ENCODE results near the gene TRIM24.

The TRIM24 gene

DNA sequence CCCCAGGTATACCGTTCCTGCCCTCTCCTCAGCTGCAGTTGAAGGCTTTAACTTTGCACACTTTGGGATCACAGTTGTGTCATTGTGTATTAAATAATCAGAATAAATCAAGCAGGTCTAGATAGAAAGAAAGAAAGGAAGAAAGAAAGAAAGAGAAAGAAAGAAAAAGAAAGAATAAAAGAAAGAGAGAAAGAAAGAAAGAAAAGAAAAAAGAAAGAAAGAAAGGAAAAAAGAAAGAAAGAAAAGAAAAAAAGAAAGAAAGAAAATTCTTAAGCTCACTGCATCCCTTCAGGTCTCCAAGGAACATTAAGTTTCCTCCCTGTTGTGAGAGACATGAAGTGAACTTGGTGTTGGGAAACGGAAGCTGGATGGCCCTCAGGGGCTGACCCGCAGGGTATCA is 17.2 kb upstream of the TRIM24 start:
- no peak for DNase-seq (ENCODE audit: low read depth)
- H3K4me3 ChIP-seq (replicated peaks; ENCODE audit: low read depth, low read length), result no peak overlapping the region
- TF ChIP-seq, protein P1, sequence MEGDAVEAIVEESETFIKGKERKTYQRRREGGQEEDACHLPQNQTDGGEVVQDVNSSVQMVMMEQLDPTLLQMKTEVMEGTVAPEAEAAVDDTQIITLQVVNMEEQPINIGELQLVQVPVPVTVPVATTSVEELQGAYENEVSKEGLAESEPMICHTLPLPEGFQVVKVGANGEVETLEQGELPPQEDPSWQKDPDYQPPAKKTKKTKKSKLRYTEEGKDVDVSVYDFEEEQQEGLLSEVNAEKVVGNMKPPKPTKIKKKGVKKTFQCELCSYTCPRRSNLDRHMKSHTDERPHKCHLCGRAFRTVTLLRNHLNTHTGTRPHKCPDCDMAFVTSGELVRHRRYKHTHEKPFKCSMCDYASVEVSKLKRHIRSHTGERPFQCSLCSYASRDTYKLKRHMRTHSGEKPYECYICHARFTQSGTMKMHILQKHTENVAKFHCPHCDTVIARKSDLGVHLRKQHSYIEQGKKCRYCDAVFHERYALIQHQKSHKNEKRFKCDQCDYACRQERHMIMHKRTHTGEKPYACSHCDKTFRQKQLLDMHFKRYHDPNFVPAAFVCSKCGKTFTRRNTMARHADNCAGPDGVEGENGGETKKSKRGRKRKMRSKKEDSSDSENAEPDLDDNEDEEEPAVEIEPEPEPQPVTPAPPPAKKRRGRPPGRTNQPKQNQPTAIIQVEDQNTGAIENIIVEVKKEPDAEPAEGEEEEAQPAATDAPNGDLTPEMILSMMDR (IDR thresholded peaks at IDR 0.05; ENCODE audit: low read length, missing control alignments), result no peak

GRCh38 chr7:138449580-138449979 is 10.5 kb upstream of the TRIM24 start:
- TF ChIP-seq, protein P1 (IDR thresholded peaks at IDR 0.05; ENCODE audit: low read length, missing control alignments), result peak; percentile 14
- no peak for DNase-seq (ENCODE audit: low read depth)
- no peak overlapping the region for H3K4me3 ChIP-seq (replicated peaks; ENCODE audit: low read depth, low read length)

- DNase-seq (ENCODE audit: low read depth), result no peak
- no peak overlapping the region for H3K4me3 ChIP-seq (replicated peaks; ENCODE audit: low read depth, low read length)
- TF ChIP-seq, protein P1 (IDR thresholded peaks at IDR 0.05; ENCODE audit: low read length, missing control alignments), result no peak
Observed at GRCh38 chr7:138455609-138456008, 4.5 kb upstream of the TRIM24 start.

GRCh38 chr7:138456220-138456619 is 3.8 kb upstream of the TRIM24 start:
- DNase-seq (ENCODE audit: low read depth), result no peak
- H3K4me3 ChIP-seq (replicated peaks; ENCODE audit: low read depth, low read length), result no peak overlapping the region
- TF ChIP-seq, protein P1 (IDR thresholded peaks at IDR 0.05; ENCODE audit: low read length, missing control alignments), result no peak

DNA sequence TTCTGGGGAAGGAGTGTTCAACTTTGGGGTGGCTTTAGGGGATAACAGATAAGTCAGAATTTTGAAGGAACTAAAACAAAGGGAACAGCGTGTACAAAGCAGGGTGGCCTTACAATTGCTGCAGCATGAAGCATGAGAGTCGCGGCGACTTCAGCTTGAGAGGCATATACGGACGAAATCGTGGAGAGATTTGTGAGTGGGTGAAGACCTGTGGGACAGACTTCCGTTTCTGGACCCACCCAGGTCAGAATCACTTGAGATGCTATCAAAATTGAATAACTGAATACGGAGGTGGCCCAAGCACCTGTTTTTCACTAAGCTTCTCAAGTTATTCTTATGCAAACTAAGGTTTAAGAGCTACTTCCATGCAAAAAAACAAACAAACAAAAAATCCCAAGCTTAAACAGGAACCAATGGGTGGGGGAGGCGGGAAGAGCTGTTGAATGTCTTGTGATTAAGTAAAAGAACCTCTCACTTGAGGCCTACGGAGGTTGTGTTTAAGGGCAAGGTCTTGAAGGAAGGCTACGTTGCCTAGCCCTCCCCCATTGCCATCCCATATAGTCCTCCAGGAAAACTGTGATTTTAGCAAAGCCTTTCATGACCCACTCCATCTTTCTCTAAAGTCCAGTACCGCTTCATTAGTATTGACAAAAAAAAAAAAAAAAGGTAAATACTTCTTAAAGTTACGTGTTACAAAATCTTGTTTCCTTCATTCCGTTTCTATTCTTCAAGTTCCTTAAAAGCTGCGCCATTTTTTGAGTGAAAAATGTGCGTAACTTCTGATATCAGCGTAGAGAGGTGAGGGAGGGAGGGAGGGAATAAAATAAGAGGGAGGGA is 1.3 kb upstream of the TRIM24 start:
- no peak for DNase-seq (ENCODE audit: low read depth)
- H3K4me3 ChIP-seq (replicated peaks; ENCODE audit: low read depth, low read length), result peak overlapping the region; percentile 54

GRCh38 chr7:138459413-138460175 is 465 bp upstream of the TRIM24 start:
- H3K4me3 ChIP-seq (replicated peaks; ENCODE audit: low read depth, low read length), result peak overlapping the region; percentile 54
- peak; percentile 98 for DNase-seq (ENCODE audit: low read depth)
- TF ChIP-seq, protein P1 (IDR thresholded peaks at IDR 0.05; ENCODE audit: low read length, missing control alignments), result peak; percentile 10

More for the DNA sequence above, 1.3 kb upstream of the TRIM24 start:
- TF ChIP-seq, protein P1 (IDR thresholded peaks at IDR 0.05; ENCODE audit: low read length, missing control alignments), result no peak
